ENCODE measurements around the gene PCBP2. TPM values are rescaled to one million over a fixed set of nuclear protein-coding genes. Genes with fewer than 3 reads are reported as not detected.

PCBP2 gene
- total and polyA plus RNA-seq, 2 donors (not counting 3 experiments of a cell fraction or from before 2014, with no cell fraction given): 526 to 995 TPM

DNA sequence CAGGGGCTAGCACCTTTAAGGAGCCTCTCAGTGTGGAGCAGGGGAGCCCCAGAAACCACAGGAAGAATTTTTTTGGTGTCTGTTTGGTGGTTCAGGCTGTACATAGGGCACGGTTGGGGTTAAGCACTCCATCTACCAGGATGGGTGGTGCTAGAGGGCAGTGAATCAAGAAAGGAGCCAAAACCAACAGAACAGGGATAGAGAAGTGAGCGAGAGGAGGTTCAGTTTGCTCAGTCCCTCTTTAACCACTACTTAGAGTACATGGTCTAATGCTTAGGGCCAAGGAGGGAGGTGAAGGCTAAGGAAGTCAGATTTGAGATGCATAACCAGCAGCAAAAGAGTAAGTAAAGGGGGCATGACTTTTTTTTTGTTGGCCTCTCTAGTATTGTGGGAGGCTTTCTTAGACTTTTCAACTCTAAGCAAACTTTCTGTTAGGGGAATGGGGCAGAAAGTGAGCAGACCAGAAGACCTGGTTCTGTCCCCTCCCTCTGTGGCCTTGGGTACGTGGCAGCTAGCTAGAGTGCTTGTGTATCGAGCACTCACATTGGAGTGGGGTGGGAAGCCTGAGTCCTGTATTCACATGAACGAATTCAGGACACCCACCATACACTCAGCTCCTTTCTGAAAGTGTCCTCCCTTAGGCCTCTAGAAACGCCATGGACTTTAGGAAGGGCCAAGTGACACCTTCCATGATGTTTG lies 62.0 kb downstream of the PCBP2 start:
- POLR2A ChIA-PET: interaction anchor here (0.6 kb wide), 1 partner anchor 147 kb away, joined by 3 read pairs; no protein-coding TSS in a partner anchor
- H3K9me3 ChIP-seq (replicated peaks; ENCODE audit: control insufficient read depth, insufficient read depth, low read length): no peaks in the 10 kb centered on the region
- no peaks in the 10 kb centered on the region for H4K20me1 ChIP-seq (replicated peaks; ENCODE audit: control insufficient read depth, extremely low read depth, insufficient read depth, low read length)
- no peak overlapping the region for H3K9ac ChIP-seq (replicated peaks; ENCODE audit: extremely low read depth, insufficient read depth, low read length)
- no peak overlapping the region for H3K27ac ChIP-seq (ENCODE audit: insufficient read depth, low read depth, low read length)
- H3K4me2 ChIP-seq (ENCODE audit: insufficient read depth, low read length): no peak overlapping the region
- FAIRE-seq (no peak), DNase-seq (ENCODE audit: low read depth, low spot score) (no peak)
- H3K4me3 ChIP-seq (replicated peaks in 1 of 3; ENCODE audit: insufficient read depth in 1 of 3, low read depth in 1 of 3, low read length in 3 of 3): no peak overlapping the region
- BruUV-seq (replicated peaks): no TSS peak
- H3K36me3 ChIP-seq (ENCODE audit: control insufficient read depth in 2 of 2, extremely low read depth in 1 of 2, insufficient read depth in 2 of 2, low read length in 2 of 2): peaks cover 16 to 35% of the 10 kb centered on the region in 2 experiments
- no peaks in the 10 kb centered on the region for H3K79me2 ChIP-seq (ENCODE audit: control insufficient read depth, insufficient read depth, low read length)
- H3K9me1 ChIP-seq (replicated peaks; ENCODE audit: control insufficient read depth, extremely low read depth, insufficient read depth, low read length): no peaks in the 10 kb centered on the region
- H3K4me1 ChIP-seq (ENCODE audit: control insufficient read depth, extremely low read depth, insufficient read depth, low read length): peaks cover under 1% of the 10 kb centered on the region
- no peaks in the 10 kb centered on the region for H3K27me3 ChIP-seq (ENCODE audit: control insufficient read depth in 2 of 2, insufficient read depth in 2 of 2, low read length in 2 of 2)
- dilution Hi-C loops (cut with MboI; ENCODE audit: extremely low pct_ligation_motif_present, low sequenced_read_pairs): no loop called here
- CTCF ChIA-PET: interaction anchor here (0.7 to 1.0 kb wide), 2 partner anchors 11 to 162 kb away, joined by 3 read pairs; no protein-coding TSS in a partner anchor
- intact Hi-C loops (cut with micrococcal nuclease): no loop called here
- TF ChIP-seq, protein P1, sequence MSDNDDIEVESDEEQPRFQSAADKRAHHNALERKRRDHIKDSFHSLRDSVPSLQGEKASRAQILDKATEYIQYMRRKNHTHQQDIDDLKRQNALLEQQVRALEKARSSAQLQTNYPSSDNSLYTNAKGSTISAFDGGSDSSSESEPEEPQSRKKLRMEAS (IDR thresholded peaks at IDR 0.05; ENCODE audit: insufficient read depth, insufficient read length): no peak
- TF ChIP-seq, protein P2, sequence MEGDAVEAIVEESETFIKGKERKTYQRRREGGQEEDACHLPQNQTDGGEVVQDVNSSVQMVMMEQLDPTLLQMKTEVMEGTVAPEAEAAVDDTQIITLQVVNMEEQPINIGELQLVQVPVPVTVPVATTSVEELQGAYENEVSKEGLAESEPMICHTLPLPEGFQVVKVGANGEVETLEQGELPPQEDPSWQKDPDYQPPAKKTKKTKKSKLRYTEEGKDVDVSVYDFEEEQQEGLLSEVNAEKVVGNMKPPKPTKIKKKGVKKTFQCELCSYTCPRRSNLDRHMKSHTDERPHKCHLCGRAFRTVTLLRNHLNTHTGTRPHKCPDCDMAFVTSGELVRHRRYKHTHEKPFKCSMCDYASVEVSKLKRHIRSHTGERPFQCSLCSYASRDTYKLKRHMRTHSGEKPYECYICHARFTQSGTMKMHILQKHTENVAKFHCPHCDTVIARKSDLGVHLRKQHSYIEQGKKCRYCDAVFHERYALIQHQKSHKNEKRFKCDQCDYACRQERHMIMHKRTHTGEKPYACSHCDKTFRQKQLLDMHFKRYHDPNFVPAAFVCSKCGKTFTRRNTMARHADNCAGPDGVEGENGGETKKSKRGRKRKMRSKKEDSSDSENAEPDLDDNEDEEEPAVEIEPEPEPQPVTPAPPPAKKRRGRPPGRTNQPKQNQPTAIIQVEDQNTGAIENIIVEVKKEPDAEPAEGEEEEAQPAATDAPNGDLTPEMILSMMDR (IDR thresholded peaks at IDR 0.05; ENCODE audit: extremely low read depth in 1 of 2, insufficient read depth in 1 of 2, low read depth in 1 of 2, low read length in 2 of 2): no peak
- no peak for TF ChIP-seq POLR2A (IDR thresholded peaks at IDR 0.05; ENCODE audit: low read depth, low read length)
- no peak for TF ChIP-seq GATA2 (IDR thresholded peaks at IDR 0.05; ENCODE audit: insufficient read depth, insufficient read length, low read depth, low read length)
- no peak for TF ChIP-seq FOS (IDR thresholded peaks at IDR 0.05; ENCODE audit: borderline replicate concordance, insufficient read depth, low read length)
- no peak for TF ChIP-seq JUN (IDR thresholded peaks at IDR 0.05; ENCODE audit: borderline replicate concordance, insufficient read depth, insufficient read length, low read depth)
- no peak for TF ChIP-seq MYC (IDR thresholded peaks at IDR 0.05; ENCODE audit: low read depth, low read length)
- H2AFZ ChIP-seq (ENCODE audit: low read depth, low read length): no peak overlapping the region

All from endothelial cell of umbilical vein (primary cell).